Neural progenitor cell (in vitro differentiated cells): ENCODE results near the gene KCTD4. TPM values are rescaled to one million over a fixed set of nuclear protein-coding genes. Genes with fewer than 3 reads are reported as not detected.

Experiments
- DNase-seq: peaks from one replicate; pipeline ENCODE4 v3.0.0-alpha.2; 2016; ENCODE audit warnings: low spot score
- H2AFZ ChIP-seq: fragments of 200-600 bp; sonication (generic); replicated peaks from 2 replicates; pipeline ENCODE4 v1.6.1; 2016; ENCODE audit warnings: antibody characterized with exemption
- H3F3A ChIP-seq: fragments of 200-600 bp; sonication (generic); 2 replicates; pipeline ENCODE4 v1.6.1; 2016; ENCODE audit warnings: antibody characterized with exemption, low read depth
- H3K27ac ChIP-seq: fragments of 200-600 bp; sonication (generic); 2 replicates; pipeline ENCODE4 v1.5.1; 2016; ENCODE audit warnings: mild to moderate bottlenecking
- H3K27me3 ChIP-seq: fragments of 200-600 bp; sonication (generic); 2 replicates; pipeline ENCODE4 v1.6.1; 2016; ENCODE audit warnings: mild to moderate bottlenecking, moderate library complexity
- H3K36me3 ChIP-seq: fragments of 200-600 bp; sonication (generic); 2 replicates; pipeline ENCODE4 v1.5.1; 2016
- H3K4me1 ChIP-seq: fragments of 200-600 bp; sonication (generic); 2 replicates; pipeline ENCODE4 v1.6.1; 2016; ENCODE audit warnings: mixed run types
- H3K4me2 ChIP-seq: fragments of 200-600 bp; sonication (generic); 2 replicates; pipeline ENCODE4 v1.6.1; 2016
- H3K4me3 ChIP-seq: fragments of 200-600 bp; sonication (generic); 2 replicates; pipeline ENCODE4 v1.5.1; 2016
- H3K79me2 ChIP-seq: fragments of 200-600 bp; sonication (generic); 2 replicates; pipeline ENCODE4 v1.6.1; 2016; ENCODE audit warnings: low read depth
- H3K9ac ChIP-seq: fragments of 200-600 bp; sonication (generic); 2 replicates; pipeline ENCODE4 v1.6.1; 2016
- H3K9me3 ChIP-seq: fragments of 200-600 bp; sonication (generic); 2 replicates; pipeline ENCODE4 v1.5.1; 2016; ENCODE audit warnings: low read depth
- H4K20me1 ChIP-seq: fragments of 200-600 bp; sonication (generic); 2 replicates; pipeline ENCODE4 v1.6.1; 2016; ENCODE audit warnings: low read depth
- H3K27ac Mint-ChIP-seq: 3 replicates; pipeline ENCODE4 v1.8.0; 2021; ENCODE audit warnings: mixed read lengths
- H3K27me3 Mint-ChIP-seq: 2 replicates; pipeline ENCODE4 v1.8.0; 2022; ENCODE audit warnings: low read depth, mild to moderate bottlenecking, inconsistent platforms, moderate library complexity, mixed read lengths; ENCODE audit not compliant: insufficient read depth
- H3K36me3 Mint-ChIP-seq: 3 replicates; pipeline ENCODE4 v1.8.0; 2021; ENCODE audit warnings: mixed read lengths
- H3K4me1 Mint-ChIP-seq: 3 replicates; pipeline ENCODE4 v1.8.0; 2021; ENCODE audit warnings: mixed read lengths
- H3K4me3 Mint-ChIP-seq: 3 replicates; pipeline ENCODE4 v1.8.0; 2021; ENCODE audit warnings: mild to moderate bottlenecking, moderate library complexity, mixed read lengths
- H3K9me3 Mint-ChIP-seq: 3 replicates; pipeline ENCODE4 v1.8.0; 2020; ENCODE audit warnings: mixed read lengths
- CTCF ChIP-seq: fragments of 200-600 bp; sonication (generic); IDR thresholded peaks from 2 replicates; pipeline ENCODE4 v1.5.1; 2017; ENCODE audit warnings: antibody characterized with exemption, mild to moderate bottlenecking
- EZH2 ChIP-seq: fragments of 200-600 bp; sonication (generic); IDR thresholded peaks from 2 replicates; pipeline ENCODE4 v1.6.1; 2017; ENCODE audit warnings: antibody characterized with exemption, mild to moderate bottlenecking, moderate library complexity
- EZH2phosphoT487 ChIP-seq: fragments of 200-600 bp; sonication (generic); IDR thresholded peaks from 2 replicates; pipeline ENCODE4 v1.6.1; 2017; ENCODE audit warnings: antibody characterized with exemption
- total RNA-seq: library from RNA; depleted of rRNA; stranded (reverse); fragments of >200 nt; gene quantifications from 2 replicates; pipeline ENCODE4 v1.2.3, GENCODE V29; 2015; ENCODE audit warnings: low replicate concordance

Gene KCTD4
- total RNA-seq, 1 donor from 2014 or later, result not detected

GRCh38 chr13:45185286-45185685 lies 15.6 kb downstream of the KCTD4 start:
- Histone ChIP-seq H2AFZ (no peak overlapping the region), H3K9me3 (no peaks in the 10 kb centered on the region), H3K4me1 (no peaks in the 10 kb centered on the region), H3K4me2 (no peak overlapping the region), H3K9ac (no peak overlapping the region), H3F3A (no peaks in the 10 kb centered on the region), H3K4me3 (no peak overlapping the region), H3K36me3 (peaks cover 3% of the 10 kb centered on the region), H4K20me1 (no peaks in the 10 kb centered on the region), H3K27me3 (no peaks in the 10 kb centered on the region), H3K79me2 (peaks cover 6% of the 10 kb centered on the region), H3K27ac (no peak overlapping the region)
- H3K4me1 Mint-ChIP-seq, result no peaks in the 10 kb centered on the region
- TF ChIP-seq EZH2phosphoT487 (no peak), EZH2 (no peak), CTCF (no peak)
- no peak for DNase-seq
- H3K9me3 Mint-ChIP-seq, result no peaks in the 10 kb centered on the region
- no peak overlapping the region for H3K4me3 Mint-ChIP-seq
- H3K27ac Mint-ChIP-seq, result no peak overlapping the region
- H3K27me3 Mint-ChIP-seq, result peaks cover 3% of the 10 kb centered on the region
- peaks cover 7% of the 10 kb centered on the region for H3K36me3 Mint-ChIP-seq

- no peak for DNase-seq
- Histone ChIP-seq H2AFZ (no peak overlapping the region), H3K79me2 (peaks cover 12% of the 10 kb centered on the region), H3K27me3 (no peaks in the 10 kb centered on the region), H3K4me1 (no peaks in the 10 kb centered on the region), H3K27ac (no peak overlapping the region), H3K9me3 (no peaks in the 10 kb centered on the region), H3K4me2 (no peak overlapping the region), H3K36me3 (peaks cover 3% of the 10 kb centered on the region), H4K20me1 (no peaks in the 10 kb centered on the region), H3K9ac (no peak overlapping the region), H3F3A (no peaks in the 10 kb centered on the region), H3K4me3 (no peak overlapping the region)
- no peak overlapping the region for H3K27ac Mint-ChIP-seq
- peaks cover 3% of the 10 kb centered on the region for H3K27me3 Mint-ChIP-seq
- H3K4me3 Mint-ChIP-seq, result no peak overlapping the region
- TF ChIP-seq CTCF (no peak), EZH2phosphoT487 (no peak), EZH2 (no peak)
- H3K36me3 Mint-ChIP-seq, result peaks cover 7% of the 10 kb centered on the region
- H3K9me3 Mint-ChIP-seq, result no peaks in the 10 kb centered on the region
- H3K4me1 Mint-ChIP-seq, result no peaks in the 10 kb centered on the region
Measured at GRCh38 chr13:45184693-45185092, 16.2 kb downstream of the KCTD4 start.

GRCh38 chr13:45180713-45181601 lies 19.9 kb downstream of the KCTD4 start:
- H4K20me1 ChIP-seq, result no peaks in the 10 kb centered on the region
- no peak for DNase-seq
- no peaks in the 10 kb centered on the region for H3K4me1 Mint-ChIP-seq
- no peak overlapping the region for H3K9ac ChIP-seq
- peaks cover 3% of the 10 kb centered on the region for H3K27me3 Mint-ChIP-seq
- no peak overlapping the region for H3K4me3 ChIP-seq
- H3K36me3 ChIP-seq, result peaks cover 3% of the 10 kb centered on the region
- H3K27me3 ChIP-seq, result no peaks in the 10 kb centered on the region
- no peak overlapping the region for H2AFZ ChIP-seq
- no peaks in the 10 kb centered on the region for H3F3A ChIP-seq
- no peaks in the 10 kb centered on the region for H3K9me3 ChIP-seq
- peaks cover 29% of the 10 kb centered on the region for H3K79me2 ChIP-seq
- H3K4me3 Mint-ChIP-seq, result no peak overlapping the region
- peaks cover 4% of the 10 kb centered on the region for H3K36me3 Mint-ChIP-seq
- no peaks in the 10 kb centered on the region for H3K9me3 Mint-ChIP-seq
- no peaks in the 10 kb centered on the region for H3K4me1 ChIP-seq
- H3K27ac Mint-ChIP-seq, result no peak overlapping the region
- no peak overlapping the region for H3K27ac ChIP-seq
- TF ChIP-seq EZH2phosphoT487 (no peak), CTCF (no peak), EZH2 (no peak)
- H3K4me2 ChIP-seq, result no peak overlapping the region
